Measurements from ENCODE around the gene ASB16. TPM values are rescaled to one million over a fixed set of nuclear protein-coding genes. Genes with fewer than 3 reads are reported as not detected.

Gene ASB16
- total and polyA plus RNA-seq, 2 donors (not counting 1 experiment from before 2014, with no cell fraction given), result 0.17 TPM; not detected in 1

DNA sequence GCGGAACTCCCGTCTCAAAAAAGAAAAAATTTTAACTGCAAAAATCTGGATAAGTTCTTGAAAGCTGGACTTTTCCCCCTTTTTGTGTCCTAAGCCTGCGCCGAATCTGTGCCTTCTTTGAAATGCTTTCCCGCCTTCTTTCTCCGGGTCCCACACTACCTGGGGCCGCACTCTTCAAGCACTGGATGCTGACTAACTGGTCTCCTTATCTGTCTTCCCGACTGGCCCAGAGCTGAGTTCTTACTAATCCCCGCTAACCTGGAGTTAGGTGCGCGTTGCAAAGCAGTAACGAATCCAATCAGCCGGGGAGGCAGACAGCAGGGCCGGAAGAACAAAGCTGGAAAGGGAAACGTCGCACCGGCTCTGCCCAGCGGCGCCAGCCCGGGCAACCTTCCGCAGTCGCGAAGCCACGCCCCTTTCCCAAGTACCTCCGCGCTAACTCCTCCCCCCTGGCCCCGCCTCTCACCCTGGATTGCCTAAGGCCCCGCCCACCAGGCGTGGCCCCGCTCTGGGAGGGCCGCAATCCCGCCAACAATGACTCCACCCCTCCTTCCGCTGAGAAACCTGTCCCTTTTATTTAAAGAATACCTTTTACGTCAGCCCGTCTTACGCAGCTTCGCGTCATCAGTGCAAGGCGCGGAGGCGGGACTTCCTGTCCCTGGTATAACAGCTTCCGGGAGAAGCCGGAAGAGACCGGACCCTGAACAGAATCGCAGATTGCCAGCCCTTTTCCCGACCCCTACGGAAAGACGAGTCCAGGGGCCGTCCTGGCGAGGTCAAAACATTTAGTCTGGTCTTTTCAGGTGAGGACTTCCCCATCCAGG is 16.0 kb downstream of the ASB16 start, which contains the start of gene TMUB2:
Gene TMUB2, plus strand, starts transcription at position 666 of the 824 bp plus-strand sequence. CDS start 737 bp downstream, outside the sequence.
- Histone ChIP-seq H3K27ac (ENCODE audit: insufficient read depth, low read length) (peak within 1 kb of the TSS; percentile 99), H3K4me2 (ENCODE audit: extremely low read depth, insufficient read depth, low read length) (peak within 1 kb of the TSS; percentile 83), H3K9me3 (ENCODE audit: control insufficient read depth, insufficient read depth, low read depth, low read length) (no peaks in the 10 kb centered on the region), H3K27me3 (ENCODE audit: control insufficient read depth, insufficient read depth, low read length) (no peaks in the 10 kb centered on the region), H3K79me2 (ENCODE audit: control insufficient read depth, insufficient read depth, low read length) (peaks cover 40% of the 10 kb centered on the region), H3K4me1 (ENCODE audit: control insufficient read depth, extremely low read depth, insufficient read depth, low read length) (peaks cover 9% of the 10 kb centered on the region), H3K9ac (ENCODE audit: insufficient read depth, low read length) (peak within 1 kb of the TSS; percentile 98), H3K4me3 (replicated peaks in 1 of 4; ENCODE audit: control extremely low read depth in 1 of 4, insufficient read depth in 1 of 4, low read depth in 3 of 4, low read length in 4 of 4) (peak within 1 kb of the TSS; percentile 88 to 100 (median 100)), H2AFZ (ENCODE audit: low read length) (peak within 1 kb of the TSS; percentile 96), H4K20me1 (ENCODE audit: control insufficient read depth, extremely low read depth, insufficient read depth, low read length) (no peaks in the 10 kb centered on the region), H3K36me3 (ENCODE audit: control insufficient read depth, insufficient read depth, low read length) (peaks cover 17% of the 10 kb centered on the region)
- no peak for TF ChIP-seq EZH2 (IDR thresholded peaks at IDR 0.05; ENCODE audit: low read length, missing control alignments)
- TF ChIP-seq, protein P1, sequence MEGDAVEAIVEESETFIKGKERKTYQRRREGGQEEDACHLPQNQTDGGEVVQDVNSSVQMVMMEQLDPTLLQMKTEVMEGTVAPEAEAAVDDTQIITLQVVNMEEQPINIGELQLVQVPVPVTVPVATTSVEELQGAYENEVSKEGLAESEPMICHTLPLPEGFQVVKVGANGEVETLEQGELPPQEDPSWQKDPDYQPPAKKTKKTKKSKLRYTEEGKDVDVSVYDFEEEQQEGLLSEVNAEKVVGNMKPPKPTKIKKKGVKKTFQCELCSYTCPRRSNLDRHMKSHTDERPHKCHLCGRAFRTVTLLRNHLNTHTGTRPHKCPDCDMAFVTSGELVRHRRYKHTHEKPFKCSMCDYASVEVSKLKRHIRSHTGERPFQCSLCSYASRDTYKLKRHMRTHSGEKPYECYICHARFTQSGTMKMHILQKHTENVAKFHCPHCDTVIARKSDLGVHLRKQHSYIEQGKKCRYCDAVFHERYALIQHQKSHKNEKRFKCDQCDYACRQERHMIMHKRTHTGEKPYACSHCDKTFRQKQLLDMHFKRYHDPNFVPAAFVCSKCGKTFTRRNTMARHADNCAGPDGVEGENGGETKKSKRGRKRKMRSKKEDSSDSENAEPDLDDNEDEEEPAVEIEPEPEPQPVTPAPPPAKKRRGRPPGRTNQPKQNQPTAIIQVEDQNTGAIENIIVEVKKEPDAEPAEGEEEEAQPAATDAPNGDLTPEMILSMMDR (conservative IDR thresholded peaks at IDR 0.05 in 1 of 2, IDR thresholded peaks at IDR 0.05 in 1 of 2; ENCODE audit: low read depth in 1 of 2, low read length in 2 of 2), result no peak
- peak; percentile 99 to 100 for DNase-seq (ENCODE audit: low read depth in 2 of 2)

DNA sequence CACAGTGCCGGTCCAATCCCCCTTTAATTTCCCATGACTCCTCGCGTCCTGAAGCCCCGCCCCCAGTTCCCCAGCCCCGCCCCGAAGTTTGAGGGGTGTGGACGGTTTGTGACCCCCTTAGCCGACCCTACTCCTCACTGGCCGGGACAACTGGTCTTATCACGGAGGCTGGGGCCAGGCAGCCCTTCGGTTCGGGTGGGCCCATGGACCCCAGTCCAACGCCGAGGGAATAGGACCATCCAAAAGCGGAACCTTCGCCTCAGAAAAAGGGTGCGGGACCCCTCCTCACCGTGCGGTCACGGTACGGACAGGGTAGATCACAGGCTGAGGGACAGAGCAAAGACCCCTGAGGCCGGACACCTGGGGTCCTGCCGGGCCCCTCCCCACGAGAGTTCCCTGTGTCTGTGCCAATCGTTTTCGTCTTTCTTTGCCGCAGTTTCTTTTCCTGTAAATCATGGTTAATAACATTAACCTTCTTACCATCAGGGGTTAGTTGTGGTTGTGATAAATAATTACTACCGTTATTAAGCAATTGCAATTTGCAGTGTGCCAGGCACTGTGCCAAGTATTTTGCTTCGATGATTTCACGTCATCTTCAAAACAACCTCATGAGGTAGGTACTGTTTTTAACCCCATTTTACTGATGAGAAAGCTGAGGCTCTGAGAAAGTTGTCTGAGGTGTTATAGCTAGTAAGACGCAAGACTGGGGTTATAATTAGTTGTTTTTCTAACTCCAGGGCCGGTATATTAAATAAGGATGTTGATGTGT is 16.8 kb downstream of the ASB16 start:
- H3K9ac ChIP-seq (ENCODE audit: insufficient read depth, low read length), result peak overlapping the region; percentile 98
- H3K4me3 ChIP-seq (replicated peaks in 1 of 4; ENCODE audit: control extremely low read depth in 1 of 4, insufficient read depth in 1 of 4, low read depth in 3 of 4, low read length in 4 of 4), result peak overlapping the region; percentile 80 to 100 (median 100)
- peaks cover 9% of the 10 kb centered on the region for H3K4me1 ChIP-seq (ENCODE audit: control insufficient read depth, extremely low read depth, insufficient read depth, low read length)
- peak overlapping the region; percentile 83 for H3K4me2 ChIP-seq (ENCODE audit: extremely low read depth, insufficient read depth, low read length)
- H3K36me3 ChIP-seq (ENCODE audit: control insufficient read depth, insufficient read depth, low read length), result peaks cover 14% of the 10 kb centered on the region
- peak; percentile 42 to 70 for DNase-seq (ENCODE audit: low read depth in 2 of 2)
- no peak for TF ChIP-seq EZH2 (IDR thresholded peaks at IDR 0.05; ENCODE audit: low read length, missing control alignments)
- TF ChIP-seq, protein P1 (conservative IDR thresholded peaks at IDR 0.05 in 1 of 2, IDR thresholded peaks at IDR 0.05 in 1 of 2; ENCODE audit: low read depth in 1 of 2, low read length in 2 of 2), result no peak
- peak overlapping the region; percentile 96 for H2AFZ ChIP-seq (ENCODE audit: low read length)
- peaks cover 40% of the 10 kb centered on the region for H3K79me2 ChIP-seq (ENCODE audit: control insufficient read depth, insufficient read depth, low read length)
- no peaks in the 10 kb centered on the region for H3K9me3 ChIP-seq (ENCODE audit: control insufficient read depth, insufficient read depth, low read depth, low read length)
- no peaks in the 10 kb centered on the region for H3K27me3 ChIP-seq (ENCODE audit: control insufficient read depth, insufficient read depth, low read length)
- H3K27ac ChIP-seq (ENCODE audit: insufficient read depth, low read length), result peak overlapping the region; percentile 99
- no peaks in the 10 kb centered on the region for H4K20me1 ChIP-seq (ENCODE audit: control insufficient read depth, extremely low read depth, insufficient read depth, low read length)
